GM21360 (cell line): Measurements from ENCODE around the gene MCAM.
A peak's percentile ranks its signal among the peaks of the same experiment; 100 is the strongest.

ENCODE experiments used
- ATAC-seq: cut with Tn5 transposase; IDR thresholded peaks from one replicate; pipeline ENCODE4 v1.9.1; 2021; ENCODE audit warnings: mild to moderate bottlenecking, moderate library complexity; ENCODE audit not compliant: unreplicated experiment

The MCAM gene

GRCh38 chr11:119345685-119346084 is 28.8 kb upstream of the MCAM start:
- no peak for ATAC-seq

- ATAC-seq: no peak
These were observed 27.5 kb upstream of the MCAM start for GRCh38 chr11:119344291-119345010.

- ATAC-seq: no peak
These were observed 26.8 kb upstream of the MCAM start for GRCh38 chr11:119343726-119344125.

- ATAC-seq: no peak
These were observed 25.6 kb upstream of the MCAM start for GRCh38 chr11:119342362-119343130.

- ATAC-seq: no peak
These were observed 25.0 kb upstream of the MCAM start for GRCh38 chr11:119342023-119342300.

- no peak for ATAC-seq
These were observed 24.5 kb upstream of the MCAM start for GRCh38 chr11:119341222-119342022.

- ATAC-seq: no peak
These were observed 23.6 kb upstream of the MCAM start, which contains the start of gene C1QTNF5 for GRCh38 chr11:119340335-119341221. Gene C1QTNF5 (minus strand): TSS chr11:119340883. CDS start chr11:119340397, 486 bp downstream.

GRCh38 chr11:119339589-119340334 is 22.8 kb upstream of the MCAM start:
- no peak for ATAC-seq

- no peak for ATAC-seq
These were observed 22.1 kb upstream of the MCAM start for GRCh38 chr11:119338965-119339588.

GRCh38 chr11:119338318-119338890 is 21.5 kb upstream of the MCAM start:
- no peak for ATAC-seq

- no peak for ATAC-seq
These were observed 20.8 kb upstream of the MCAM start for GRCh38 chr11:119337581-119338317.

GRCh38 chr11:119336744-119337469 is 20.0 kb upstream of the MCAM start:
- no peak for ATAC-seq

GRCh38 chr11:119335655-119336543 is 19.0 kb upstream of the MCAM start:
- no peak for ATAC-seq

GRCh38 chr11:119335091-119335654 is 18.2 kb upstream of the MCAM start:
- ATAC-seq: no peak

GRCh38 chr11:119334174-119334930 is 17.4 kb upstream of the MCAM start, which contains the start of gene RNF26:
Gene RNF26 (plus strand): TSS chr11:119334527. CDS start chr11:119335123, 596 bp downstream.
- peak; percentile 89 for ATAC-seq
